HCT116 (cell line): ENCODE results near the gene SPG11. TPM values are rescaled to one million over a fixed set of nuclear protein-coding genes. Genes with fewer than 3 reads are reported as not detected.

Source experiments
- ATAC-seq: fragments of 200-7000 bp; cut with Tn5 transposase; 2 replicates; pipeline ENCODE4 v1.9.1; 2020; ENCODE audit warnings: mild to moderate bottlenecking, moderate library complexity
- BruUV-seq: library from RNA; stranded (reverse); fragments of 400-500 nt; replicated peaks from 2 replicates; lab custom pipeline; 2021; lab: Mats Ljungman, UMichigan
- CTCF ChIA-PET: fragments of 300-600 bp; sonication (Branson Sonifier 250); formaldehyde crosslinking; loops from one replicate; lab custom pipeline; 2021; ENCODE audit warnings: antibody characterized with exemption; lab: Charles Lee
- POLR2A ChIA-PET: fragments of 300-600, 350-600 bp; sonication (Branson Sonifier 250); formaldehyde crosslinking; loops from one replicate; lab custom pipeline; 2021; ENCODE audit warnings: antibody characterized with exemption; lab: Charles Lee
- RAD21 ChIA-PET, 2 experiments: fragments of 300-600 bp; sonication (Branson Sonifier 250); formaldehyde crosslinking; loops; one replicate each; lab custom pipeline; 2023; ENCODE audit warnings: low total read pairs in 2 of 2; ENCODE audit not compliant: uncharacterized antibody in 2 of 2, unreplicated experiment in 2 of 2, low non-redundant PET in 1 of 2; lab: Charles Lee
- DNase-seq: peaks from one replicate; pipeline ENCODE4 v3.0.0-alpha.2; 2010; ENCODE audit warnings: low read depth, low spot score
- H2AFZ ChIP-seq: fragments of 200-600 bp; shearing (Covaris generic), sonication (generic); 2 replicates; pipeline ENCODE4 v1.6.1; 2017; ENCODE audit warnings: low read depth, mixed run types, mixed read lengths, antibody characterized with exemption, low read length; ENCODE audit not compliant: poor library complexity, severe bottlenecking
- H3K27ac ChIP-seq: 2 replicates; pipeline ENCODE4 v1.5.1; 2012; ENCODE audit warnings: low read depth, low read length
- H3K27me3 ChIP-seq: fragments of 200-600 bp; sonication (generic); 2 replicates; pipeline ENCODE4 v1.6.1; 2016; ENCODE audit warnings: mixed run types, low read length, mixed read lengths; ENCODE audit not compliant: insufficient read depth
- H3K36me3 ChIP-seq, 2 experiments: fragments of 200-500 bp in 1 of 2; fragments of 200-600 bp in 1 of 2; sonication (Bioruptor generic) in 1 of 2; sonication (generic) in 1 of 2; 2 replicates each; pipeline versions ENCODE4 v1.5.1 to v1.6.1; 2014 to 2016; ENCODE audit warnings: low read length in 2 of 2, inconsistent platforms in 1 of 2, mixed read lengths in 1 of 2, mixed run types in 1 of 2; ENCODE audit not compliant: insufficient read depth in 2 of 2, control insufficient read depth in 1 of 2
- H3K4me1 ChIP-seq, 2 experiments: fragments of 200-600 bp in 1 of 2; sonication (generic) in 1 of 2; 2 replicates each; pipeline versions ENCODE4 v1.5.1 to v1.6.1; 2012 to 2017; ENCODE audit warnings: low read length in 2 of 2, inconsistent platforms in 1 of 2, mild to moderate bottlenecking in 1 of 2, mixed read lengths in 1 of 2, mixed run types in 1 of 2, moderate library complexity in 1 of 2; ENCODE audit not compliant: insufficient read depth in 2 of 2, control insufficient read depth in 1 of 2
- H3K4me2 ChIP-seq: fragments of 200-600 bp; sonication (generic); 2 replicates; pipeline ENCODE4 v1.6.1; 2017; ENCODE audit warnings: mixed run types, low read length, mixed read lengths
- H3K4me3 ChIP-seq, 2 experiments: fragments of 200-600 bp in 1 of 2; sonication (generic) in 1 of 2; replicated peaks in 1 of 2; 2 replicates each; pipeline ENCODE4 v1.5.1; 2011 to 2016; ENCODE audit warnings: low read length in 2 of 2, control low read depth in 1 of 2, low read depth in 1 of 2, mild to moderate bottlenecking in 1 of 2, mixed read lengths in 1 of 2, mixed run types in 1 of 2
- H3K79me2 ChIP-seq: fragments of 200-600 bp; sonication (generic); 2 replicates; pipeline ENCODE4 v1.6.1; 2017; ENCODE audit warnings: mild to moderate bottlenecking, mixed run types, low read length, moderate library complexity, mixed read lengths; ENCODE audit not compliant: insufficient read depth
- H3K9ac ChIP-seq: fragments of 200-600 bp; sonication (generic); 2 replicates; pipeline ENCODE4 v1.6.1; 2016; ENCODE audit warnings: low read length, mixed read lengths
- H3K9me2 ChIP-seq: fragments of 200-600 bp; sonication (generic), shearing (Covaris generic); 2 replicates; pipeline ENCODE4 v1.6.1; 2017; ENCODE audit warnings: mixed run types, mild to moderate bottlenecking, moderate library complexity; ENCODE audit not compliant: insufficient read depth
- H3K9me3 ChIP-seq, 2 experiments: fragments of 200-500 bp in 1 of 2; fragments of 200-600 bp in 1 of 2; sonication (Bioruptor generic) in 1 of 2; sonication (generic) in 1 of 2; 2 replicates each; pipeline ENCODE4 v1.6.1; 2014 to 2017; ENCODE audit warnings: low read length in 2 of 2, mixed read lengths in 2 of 2, inconsistent platforms in 1 of 2, low read depth in 1 of 2, mild to moderate bottlenecking in 1 of 2, mixed run types in 1 of 2, moderate library complexity in 1 of 2; ENCODE audit not compliant: control insufficient read depth in 1 of 2, insufficient read depth in 1 of 2
- H4K20me1 ChIP-seq: fragments of 200-600 bp; sonication (generic), shearing (Covaris generic); 2 replicates; pipeline ENCODE4 v1.6.1; 2017; ENCODE audit warnings: mixed run types, mild to moderate bottlenecking, moderate library complexity; ENCODE audit not compliant: insufficient read depth
- CBX3 ChIP-seq: IDR thresholded peaks from 2 replicates; pipeline ENCODE4 v1.6.1; 2012; ENCODE audit warnings: low read depth
- CTCF ChIP-seq, 3 experiments: fragments of 200-600 bp in 1 of 3; sonication (generic) in 1 of 3; IDR thresholded peaks in 2 of 3; conservative IDR thresholded peaks in 1 of 3; 2 replicates each; pipeline ENCODE4 v1.5.1; 2012 to 2017; ENCODE audit warnings: low read depth in 2 of 3, low read length in 2 of 3, antibody characterized with exemption in 1 of 3, borderline replicate concordance in 1 of 3, control low read depth in 1 of 3, mild to moderate bottlenecking in 1 of 3, mixed read lengths in 1 of 3, mixed run types in 1 of 3, moderate library complexity in 1 of 3; ENCODE audit not compliant: insufficient read depth in 1 of 3
- EGR1 ChIP-seq: IDR thresholded peaks from 2 replicates; pipeline ENCODE4 v1.6.1; 2012; ENCODE audit warnings: low read depth
- ELF1 ChIP-seq: IDR thresholded peaks from 2 replicates; pipeline ENCODE4 v1.6.1; 2012; ENCODE audit warnings: low read depth, borderline replicate concordance
- EZH2 ChIP-seq: fragments of 200-600 bp; sonication (generic); IDR thresholded peaks from 2 replicates; pipeline ENCODE4 v1.6.1; 2017; ENCODE audit warnings: antibody characterized with exemption, mixed run types
- EZH2phosphoT487 ChIP-seq: fragments of 200-600 bp; IDR thresholded peaks from 2 replicates; pipeline ENCODE4 v1.6.1; 2018; ENCODE audit warnings: antibody characterized with exemption, borderline replicate concordance
- FOSL1 ChIP-seq: IDR thresholded peaks from 2 replicates; pipeline ENCODE4 v1.6.1; 2012; ENCODE audit warnings: low read depth
- JUND ChIP-seq: IDR thresholded peaks from 2 replicates; pipeline ENCODE4 v1.6.1; 2012
- MAX ChIP-seq: IDR thresholded peaks from 2 replicates; pipeline ENCODE4 v1.6.1; 2012
- REST ChIP-seq: IDR thresholded peaks from 2 replicates; pipeline ENCODE4 v1.6.1; 2012; ENCODE audit warnings: low read depth
- SIN3A ChIP-seq: IDR thresholded peaks from 2 replicates; pipeline ENCODE4 v1.6.1; 2012; ENCODE audit warnings: low read depth
- SP1 ChIP-seq: IDR thresholded peaks from 2 replicates; pipeline ENCODE4 v1.6.1; 2012; ENCODE audit warnings: low read depth
- YY1 ChIP-seq: IDR thresholded peaks from 2 replicates; pipeline ENCODE4 v1.6.1; 2011; ENCODE audit warnings: low read length, low read depth, moderate library complexity, mild to moderate bottlenecking; ENCODE audit not compliant: insufficient replicate concordance; ENCODE audit errors: extremely low read depth
- ZBTB33 ChIP-seq: IDR thresholded peaks from 2 replicates; pipeline ENCODE4 v1.6.1; 2011; ENCODE audit warnings: mild to moderate bottlenecking, low read length, moderate library complexity; ENCODE audit not compliant: insufficient replicate concordance; ENCODE audit errors: extremely low read depth
- ZFX ChIP-seq: fragments of 450-650 bp; IDR thresholded peaks from 2 replicates; pipeline ENCODE4 v1.6.1; 2017
- ZNF274 ChIP-seq: fragments of 200-500 bp; sonication (Bioruptor generic); IDR thresholded peaks from 2 replicates; pipeline ENCODE4 v1.6.1; 2014; ENCODE audit warnings: mild to moderate bottlenecking, low read depth, low read length, inconsistent platforms
- intact Hi-C: fragments of 100-400 bp; cut with micrococcal nuclease; formaldehyde crosslinking; loops from 2 replicates; pipeline ENCODE4 v1.10.0; 2022
- total RNA-seq: library from RNA; stranded (reverse); gene quantifications from one replicate; pipeline ENCODE4 v1.2.1, GENCODE V29; 2021; ENCODE audit not compliant: unreplicated experiment
- TF ChIP-seq, protein P1 (sequence below): IDR thresholded peaks from 2 replicates; pipeline ENCODE4 v1.6.1; 2012

SPG11 gene
- total RNA-seq, 1 experiment from 2014 or later, result 34.8 TPM

DNA sequence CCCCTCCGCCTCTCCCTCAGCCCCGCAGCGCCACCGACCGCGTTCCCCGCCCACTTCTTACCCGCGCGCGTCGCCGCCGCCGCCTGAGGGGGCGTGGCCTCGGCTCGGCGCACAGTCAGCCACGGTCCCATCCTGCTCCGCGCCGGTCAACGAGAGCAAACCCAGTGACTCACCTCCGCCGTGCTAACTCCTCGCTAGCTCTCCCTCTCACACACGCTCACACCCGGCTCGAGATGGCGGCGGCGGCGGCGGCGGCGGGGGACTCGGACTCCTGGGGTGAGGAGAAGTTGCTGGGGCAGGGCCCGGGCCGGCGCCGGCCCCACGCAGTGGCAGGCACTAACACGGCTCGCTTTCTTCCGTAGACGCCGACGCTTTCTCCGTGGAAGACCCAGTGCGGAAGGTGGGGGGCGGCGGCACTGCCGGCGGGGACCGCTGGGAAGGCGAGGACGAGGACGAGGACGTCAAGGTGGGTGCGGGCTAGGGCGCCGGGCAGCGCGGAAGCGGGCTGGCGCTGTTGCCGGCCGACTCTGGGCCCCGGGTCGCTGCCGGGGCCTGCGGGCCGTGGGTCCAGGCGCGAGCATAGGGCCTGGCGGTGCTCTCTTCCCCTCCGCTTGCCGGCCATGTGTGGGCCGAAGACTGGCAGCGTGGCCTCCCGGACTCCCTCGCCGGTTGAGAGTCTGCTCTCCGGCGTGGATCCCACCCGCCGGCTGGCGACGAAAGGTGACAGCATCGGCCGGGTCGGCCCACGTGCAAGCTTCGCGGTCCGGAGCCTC is 126.3 kb downstream of the SPG11 start, which contains the start of gene EIF3J:
Gene EIF3J, plus strand, starts transcription at position 186 of the 773 bp plus-strand sequence. Its CDS starts 48 bp downstream, at position 234.
- H3K79me2 ChIP-seq, result peaks cover 60% of the 10 kb centered on the region
- RAD21 ChIA-PET, result interaction anchor here (0.6 kb wide), 2 partner anchors 249 to 736 kb away, joined by 3 to 4 read pairs; partner anchors contain the start of gene GOLM2 (in 1 of the 2)
- TF ChIP-seq FOSL1 (peak; percentile 47), EGR1 (peak; percentile 54; the same call in 1 of the 2 replicates), CTCF (IDR thresholded peaks at IDR 0.05 in 2 of 3, conservative IDR thresholded peaks at IDR 0.05 in 1 of 3; ENCODE audit: borderline replicate concordance in 1 of 3, insufficient read depth in 1 of 3, low read depth in 2 of 3, low read length in 2 of 3) (no peak), REST (no peak), YY1 (peak; percentile 70), ZFX (peak; percentile 96), EZH2 (no peak), SIN3A (peak; percentile 87; the same call in 1 of the 2 replicates), ELF1 (no peak), SP1 (peak; percentile 48; the same call in 1 of the 2 replicates), JUND (peak; percentile 70), CBX3 (0 out of 2 replicates have a peak, but pooled peaks have one; percentile 29), MAX (peak; percentile 78), ZBTB33 (no peak), ZNF274 (no peak), EZH2phosphoT487 (no peak)
- TF ChIP-seq, protein P1, sequence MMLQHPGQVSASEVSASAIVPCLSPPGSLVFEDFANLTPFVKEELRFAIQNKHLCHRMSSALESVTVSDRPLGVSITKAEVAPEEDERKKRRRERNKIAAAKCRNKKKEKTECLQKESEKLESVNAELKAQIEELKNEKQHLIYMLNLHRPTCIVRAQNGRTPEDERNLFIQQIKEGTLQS, result no peak

More for the DNA sequence above, 126.3 kb downstream of the SPG11 start, which contains the start of gene EIF3J:
- Histone ChIP-seq H3K27me3 (no peaks in the 10 kb centered on the region), H3K9me3 (no peaks in the 10 kb centered on the region), H3K27ac (peak within 1 kb of the TSS; percentile 97), H2AFZ (no peak within 1 kb of the TSS), H3K36me3 (peaks cover 4 to 26% of the 10 kb centered on the region in 2 experiments), H3K4me2 (peak within 1 kb of the TSS; percentile 87), H3K9ac (peak within 1 kb of the TSS; percentile 100), H3K9me2 (no peaks in the 10 kb centered on the region), H3K4me3 (peak within 1 kb of the TSS; percentile 69 to 73), H4K20me1 (peaks cover 29% of the 10 kb centered on the region; the same call in 1 of the 2 replicates), H3K4me1 (peaks cover 9 to 32% of the 10 kb centered on the region in 2 experiments; a peak in 3 of 4 replicates)
- DNase-seq, result peak; percentile 89
- no TSS peak for BruUV-seq
- peak; percentile 90 for ATAC-seq
- intact Hi-C loops, result loop anchor here (1.0 kb wide), 1 partner anchor 110 kb away; the partner anchor contains the start of gene CTDSPL2
- CTCF ChIA-PET, result interaction anchor here (0.5 to 2.5 kb wide), 4 partner anchors 9 to 174 kb away, joined by 3 to 8 read pairs (median 4); partner anchors contain the start of genes CTDSPL2 and PATL2
- POLR2A ChIA-PET, result interaction anchor here (0.7 to 1.8 kb wide), 7 partner anchors 9 to 301 kb away, joined by 3 to 15 read pairs (median 3); partner anchors contain the start of genes B2M and CTDSPL2
